Prostate gland (tissue), 2 donors: ENCODE measurements around the gene CEP97. TPM values are rescaled to one million over a fixed set of nuclear protein-coding genes. Genes with fewer than 3 reads are reported as not detected.

ENCODE experiments used
- DNase-seq: peaks from one replicate; pipeline ENCODE4 v3.0.0-alpha.2; 2019; ENCODE audit warnings: low spot score
- H3K27ac ChIP-seq, 2 donors: fragments of 200-600 bp; sonication (generic); 2 replicates each; pipeline ENCODE4 v1.5.1; 2017 to 2019
- H3K27me3 ChIP-seq: fragments of 200-600 bp; sonication (generic); replicated peaks from 2 replicates; pipeline ENCODE4 v1.5.1; 2019; ENCODE audit not compliant: insufficient read depth
- H3K36me3 ChIP-seq, 2 donors: fragments of 200-600 bp; sonication (generic); 1 replicate in 1 of 2; 2 replicates in 1 of 2; pipeline versions ENCODE4 v1.5.1 to v1.8.1; 2017 to 2019
- H3K4me1 ChIP-seq: fragments of 200-600 bp; sonication (generic); replicated peaks from 2 replicates; pipeline ENCODE4 v1.5.1; 2019
- H3K4me3 ChIP-seq, 2 donors: fragments of 200-600 bp; sonication (generic); 2 replicates each; pipeline ENCODE4 v1.5.1; 2017 to 2019
- H3K9me3 ChIP-seq: fragments of 200-600 bp; sonication (generic); 2 replicates; pipeline ENCODE4 v1.5.1; 2017
- CTCF ChIP-seq, 4 experiments: fragments of 200-600 bp in 2 of 4; fragments of 450-650 bp in 2 of 4; sonication (generic) in 2 of 4; IDR thresholded peaks; 1 replicate in 3 of 4; 2 replicates in 1 of 4; pipeline ENCODE4 v1.5.1; 2016 to 2019; ENCODE audit warnings: antibody characterized with exemption in 4 of 4, mild to moderate bottlenecking in 2 of 4, moderate library complexity in 2 of 4
- POLR2A ChIP-seq: fragments of 450-650 bp; IDR thresholded peaks from one replicate; pipeline ENCODE4 v1.6.1; 2016; ENCODE audit warnings: antibody characterized with exemption, mild to moderate bottlenecking
- POLR2AphosphoS5 ChIP-seq: sonication (generic); formaldehyde crosslinking; IDR thresholded peaks from one replicate; pipeline ENCODE4 v1.6.1; 2017; ENCODE audit warnings: antibody characterized with exemption
- WGBS: methylation state at CpG from one replicate; pipeline ENCODE4 v1.1.5; 2018; 5-methylcytosine and 5-hydroxymethylcytosine counted together
- intact Hi-C: fragments of 100-400 bp; cut with DNase I; formaldehyde crosslinking; loops from one replicate; pipeline ENCODE4 v1.14.2; 2022
- total RNA-seq, 2 donors: library from RNA; depleted of rRNA; stranded (reverse); fragments of >200 nt; gene quantifications; one replicate each; pipeline ENCODE4 v1.1.0, GENCODE V29; 2016

Gene CEP97
- total RNA-seq, 2 donors from 2014 or later, result 5.5 to 14.7 TPM

DNA sequence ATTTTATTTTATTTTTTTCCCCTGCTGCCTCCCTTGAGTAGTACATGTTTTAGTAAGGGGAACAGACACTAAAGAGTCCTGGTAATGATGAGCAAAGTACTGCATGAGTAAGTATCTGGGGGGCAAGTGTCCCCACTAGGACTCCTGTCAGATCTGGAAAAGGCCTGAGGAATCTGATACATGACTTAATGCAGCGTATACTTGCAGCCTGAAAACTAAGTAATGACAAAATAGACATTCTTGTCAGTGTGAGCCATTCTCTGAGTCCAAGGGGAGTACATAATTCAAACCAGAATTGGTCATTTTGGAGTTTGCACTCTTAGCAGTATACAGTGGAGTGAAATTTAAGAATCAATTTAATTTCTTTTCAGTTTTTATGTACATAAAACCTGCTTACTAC, 82.1 kb downstream of the CEP97 start:
- H3K36me3 ChIP-seq, result no peaks in the 10 kb centered on the region
- no peak for DNase-seq
- intact Hi-C loops, result no loop called here
- H3K27me3 ChIP-seq, result no peaks in the 10 kb centered on the region
- no peaks in the 10 kb centered on the region for H3K4me1 ChIP-seq
- H3K4me3 ChIP-seq, result no peak overlapping the region
- H3K9me3 ChIP-seq, result no peaks in the 10 kb centered on the region
- no peak overlapping the region for H3K27ac ChIP-seq
- WGBS, result 94% methylated on average over 1 of the region's 1 CpG
- no peak for TF ChIP-seq POLR2AphosphoS5
- TF ChIP-seq POLR2A, result no peak
- no peak for TF ChIP-seq CTCF (IDR thresholded peaks at IDR 0.05)

GRCh38 chr3:101807888-101808287, 83.5 kb downstream of the CEP97 start:
- H3K27me3 ChIP-seq, result no peaks in the 10 kb centered on the region
- intact Hi-C loops, result loop anchor here (2.0 kb wide), 1 partner anchor 417 kb away; no protein-coding TSS in a partner anchor

DNA sequence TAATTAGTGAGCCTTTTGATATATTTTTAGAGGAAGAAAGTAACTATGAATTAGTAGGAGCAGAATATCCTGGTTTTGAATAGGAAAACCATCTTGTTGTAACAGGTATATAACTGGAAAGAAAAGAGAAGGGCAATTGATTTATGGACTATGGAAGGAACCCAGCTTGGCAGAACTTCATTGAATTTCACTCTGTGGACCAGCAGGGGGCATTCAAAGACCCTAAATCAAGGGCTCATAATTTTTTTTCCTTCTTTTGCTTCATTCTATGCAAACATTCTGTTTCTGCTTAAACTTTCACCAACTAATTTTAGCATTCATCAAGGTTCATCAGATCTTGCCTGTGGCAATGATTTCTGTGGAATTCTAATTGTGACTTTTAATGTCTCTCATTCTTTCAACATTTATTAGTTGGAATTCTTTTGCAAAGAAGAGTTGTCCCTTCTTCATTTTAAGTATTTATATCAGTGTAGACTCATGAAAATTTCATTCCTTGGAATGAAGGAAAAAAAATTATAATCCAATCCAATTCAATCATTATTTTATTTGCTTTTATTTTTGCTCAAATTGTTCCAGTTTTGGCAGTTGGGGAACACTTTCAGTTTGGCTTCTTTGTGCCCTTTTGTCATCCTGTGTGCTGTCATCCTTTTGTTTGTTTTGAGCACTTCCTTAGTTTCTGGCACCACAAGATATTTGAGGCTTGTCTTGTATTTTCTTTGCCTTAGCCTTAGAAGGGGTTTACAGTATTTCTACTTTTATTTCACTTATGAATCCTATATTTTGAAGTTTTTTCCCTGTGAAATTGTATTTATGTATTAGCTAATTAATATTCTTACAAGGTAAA, 85.0 kb downstream of the CEP97 start:
- Histone ChIP-seq H3K36me3 (no peaks in the 10 kb centered on the region), H3K27me3 (no peaks in the 10 kb centered on the region), H3K4me1 (no peaks in the 10 kb centered on the region), H3K27ac (peak overlapping the region in 1 of 2 donors; percentile 13), H3K4me3 (no peak overlapping the region), H3K9me3 (no peaks in the 10 kb centered on the region)
- intact Hi-C loops, result loop anchor here (2.0 to 10.0 kb wide), 3 partner anchors 325 to 725 kb away; no protein-coding TSS in a partner anchor
- DNase-seq, result peak; percentile 29
- TF ChIP-seq CTCF (IDR thresholded peaks at IDR 0.05), result peak in 3 of 4 experiments; percentile 59 to 68 (median 66)
- no peak for TF ChIP-seq POLR2A
- TF ChIP-seq POLR2AphosphoS5, result peak; percentile 21

More at GRCh38 chr3:101807888-101808287, 83.5 kb downstream of the CEP97 start:
- no peak overlapping the region for H3K4me3 ChIP-seq
- no peak overlapping the region for H3K27ac ChIP-seq
- H3K36me3 ChIP-seq, result no peaks in the 10 kb centered on the region
- H3K9me3 ChIP-seq, result no peaks in the 10 kb centered on the region
- no peak for TF ChIP-seq POLR2AphosphoS5
- TF ChIP-seq CTCF (IDR thresholded peaks at IDR 0.05), result no peak
- no peak for TF ChIP-seq POLR2A
- no peaks in the 10 kb centered on the region for H3K4me1 ChIP-seq
- DNase-seq, result no peak
- WGBS, result 92% methylated on average over 2 of the region's 2 CpGs

DNA sequence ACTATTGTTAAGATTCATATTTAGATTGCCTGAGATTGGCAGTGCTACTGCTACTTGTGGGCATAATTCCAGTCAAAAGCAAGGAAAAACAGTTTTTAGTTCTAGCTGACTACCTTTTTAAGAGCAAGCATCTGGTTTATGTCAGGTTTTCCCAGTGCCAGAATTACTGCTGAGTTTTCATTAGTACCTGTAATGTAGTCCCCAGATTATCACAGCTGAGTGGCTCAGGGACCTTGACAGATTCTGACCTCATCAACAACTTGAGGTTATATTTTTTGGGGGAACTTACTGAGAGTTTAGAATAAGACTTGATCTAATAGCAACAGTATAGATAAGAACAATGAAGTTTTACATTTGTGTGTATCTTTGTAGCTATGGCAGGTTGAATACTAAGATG, 85.6 kb downstream of the CEP97 start:
- Histone ChIP-seq H3K9me3 (no peaks in the 10 kb centered on the region), H3K4me1 (no peaks in the 10 kb centered on the region), H3K27ac (no peak overlapping the region), H3K4me3 (no peak overlapping the region), H3K27me3 (no peaks in the 10 kb centered on the region), H3K36me3 (no peaks in the 10 kb centered on the region)
- no peak for TF ChIP-seq CTCF (IDR thresholded peaks at IDR 0.05)
- no peak for TF ChIP-seq POLR2AphosphoS5
- no peak for TF ChIP-seq POLR2A
- intact Hi-C loops, result loop anchor here (10.0 kb wide), 2 partner anchors 325 to 725 kb away; no protein-coding TSS in a partner anchor
- DNase-seq, result no peak

DNA sequence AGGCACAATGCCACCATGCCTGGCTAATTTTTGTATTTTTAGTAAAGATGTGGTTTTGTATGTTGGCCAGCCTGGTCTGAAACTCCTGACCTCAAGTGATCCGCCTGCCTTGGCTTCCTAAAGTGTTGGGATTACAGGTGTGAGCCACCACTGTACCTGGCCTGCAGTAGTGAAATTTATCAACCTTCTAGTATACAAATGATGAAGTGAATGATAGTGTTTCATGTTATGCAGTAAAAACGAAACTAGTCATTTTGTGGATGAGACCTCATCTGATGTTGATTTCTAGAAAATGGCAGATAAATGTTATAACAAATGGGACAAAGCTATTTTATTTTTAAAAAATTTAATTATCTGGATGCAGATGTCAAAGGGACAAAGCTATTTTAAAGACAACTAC, 87.5 kb downstream of the CEP97 start:
- H3K4me1 ChIP-seq, result no peaks in the 10 kb centered on the region
- H3K27me3 ChIP-seq, result no peaks in the 10 kb centered on the region
- TF ChIP-seq POLR2AphosphoS5, result no peak
- no peak for TF ChIP-seq CTCF (IDR thresholded peaks at IDR 0.05)
- TF ChIP-seq POLR2A, result no peak
- H3K4me3 ChIP-seq, result no peak overlapping the region
- 94% methylated on average over 2 of the region's 2 CpGs for WGBS
- H3K27ac ChIP-seq, result no peak overlapping the region
- H3K9me3 ChIP-seq, result no peaks in the 10 kb centered on the region
- H3K36me3 ChIP-seq, result no peaks in the 10 kb centered on the region
- intact Hi-C loops, result loop anchor here (10.0 kb wide), 2 partner anchors 323 to 723 kb away; no protein-coding TSS in a partner anchor
- no peak for DNase-seq
